ENCODE measurements around the gene SH3RF3.

GRCh38 chr2:109428841-109429566 is 300.0 kb downstream of the SH3RF3 start:
- no peak for TF ChIP-seq CTCF (IDR thresholded peaks at IDR 0.05)
- no peak for TF ChIP-seq EZH2 (IDR thresholded peaks at IDR 0.05)
